IPS-20b (cell line): ENCODE measurements around the gene SAMD4A.

Source experiments
- H3K27ac ChIP-seq: one replicate; pipeline ENCODE4 v1.5.1; 2013; ENCODE audit warnings: low read length
- H3K27me3 ChIP-seq: 2 replicates; pipeline ENCODE4 v1.6.1; 2013; ENCODE audit warnings: mild to moderate bottlenecking, low read length, inconsistent platforms; ENCODE audit not compliant: insufficient read depth
- H3K36me3 ChIP-seq: 2 replicates; pipeline ENCODE4 v1.6.1; 2013; ENCODE audit warnings: low read depth, mild to moderate bottlenecking, inconsistent platforms, low read length, moderate library complexity; ENCODE audit not compliant: insufficient read depth
- H3K4me1 ChIP-seq: 2 replicates; pipeline ENCODE4 v1.6.1; 2013; ENCODE audit warnings: mild to moderate bottlenecking, control low read depth, inconsistent platforms, low read length, moderate library complexity; ENCODE audit not compliant: insufficient read depth
- H3K4me3 ChIP-seq: 2 replicates; pipeline ENCODE4 v1.5.1; 2013; ENCODE audit warnings: mild to moderate bottlenecking, low read length, inconsistent platforms
- H3K9ac ChIP-seq: 2 replicates; pipeline ENCODE4 v1.6.1; 2013; ENCODE audit warnings: low read depth, mild to moderate bottlenecking, inconsistent platforms, low read length, moderate library complexity
- H3K9me3 ChIP-seq: 2 replicates; pipeline ENCODE4 v1.6.1; 2013; ENCODE audit warnings: mild to moderate bottlenecking, low read depth, low read length, inconsistent platforms; ENCODE audit not compliant: insufficient read depth

Gene SAMD4A

GRCh38 chr14:54786838-54787237, 219.9 kb downstream of the SAMD4A start:
- Histone ChIP-seq H3K9ac (no peak overlapping the region), H3K4me1 (no peaks in the 10 kb centered on the region), H3K27me3 (no peaks in the 10 kb centered on the region), H3K36me3 (no peaks in the 10 kb centered on the region), H3K9me3 (no peaks in the 10 kb centered on the region), H3K27ac (no peak overlapping the region), H3K4me3 (no peak overlapping the region)

DNA sequence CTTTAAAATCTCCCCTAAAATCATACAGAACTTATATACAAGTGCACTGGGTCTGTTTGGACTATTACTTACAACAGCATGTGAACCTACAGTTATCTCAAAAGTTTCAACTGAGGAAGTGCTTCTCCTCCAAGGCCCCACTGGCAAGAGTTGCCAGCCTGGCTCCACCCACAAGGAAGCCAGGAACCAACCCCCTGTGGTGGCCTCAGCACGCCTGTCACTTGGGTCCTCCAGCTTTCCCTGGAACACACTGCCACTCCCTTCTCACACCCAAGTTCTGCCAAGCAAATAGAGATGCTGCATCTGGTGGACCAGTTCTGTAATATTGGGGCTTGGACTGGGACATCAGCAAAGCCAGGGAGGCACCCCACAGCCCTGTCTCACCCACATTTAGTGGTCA, 220.3 kb downstream of the SAMD4A start:
- Histone ChIP-seq H3K27me3 (no peaks in the 10 kb centered on the region), H3K27ac (no peak overlapping the region), H3K4me1 (no peaks in the 10 kb centered on the region; the same call in 1 of the 2 replicates), H3K36me3 (no peaks in the 10 kb centered on the region), H3K9me3 (no peaks in the 10 kb centered on the region), H3K4me3 (no peak overlapping the region), H3K9ac (no peak overlapping the region)

- Histone ChIP-seq H3K9ac (no peak overlapping the region), H3K9me3 (no peaks in the 10 kb centered on the region), H3K27ac (no peak overlapping the region), H3K4me1 (no peaks in the 10 kb centered on the region; the same call in 1 of the 2 replicates), H3K27me3 (no peaks in the 10 kb centered on the region), H3K4me3 (no peak overlapping the region), H3K36me3 (no peaks in the 10 kb centered on the region)
These were observed 221.8 kb downstream of the SAMD4A start for GRCh38 chr14:54788701-54789100.

DNA sequence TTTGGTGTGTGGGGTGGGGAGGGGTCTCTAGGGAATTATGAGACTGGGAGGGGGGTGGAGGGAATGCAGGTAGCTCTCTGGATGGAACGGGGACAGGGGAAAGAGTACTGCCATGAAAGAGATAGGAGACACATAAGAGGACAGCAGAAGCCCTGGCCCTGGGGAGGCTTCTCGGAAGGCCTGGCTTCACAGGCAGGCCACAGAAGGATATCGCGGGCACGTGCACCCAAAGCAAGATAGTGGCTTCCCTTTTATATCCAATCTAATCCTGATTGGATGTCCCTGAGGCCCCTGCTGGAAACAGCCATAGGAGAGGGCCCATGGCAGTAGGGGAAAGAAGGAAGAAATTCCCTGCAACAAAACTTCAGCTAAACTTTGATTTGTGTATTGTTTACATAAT, 222.2 kb downstream of the SAMD4A start:
- no peaks in the 10 kb centered on the region for H3K27me3 ChIP-seq
- no peak overlapping the region for H3K9ac ChIP-seq
- H3K4me3 ChIP-seq: no peak overlapping the region
- no peaks in the 10 kb centered on the region for H3K36me3 ChIP-seq
- no peaks in the 10 kb centered on the region; the same call in 1 of the 2 replicates for H3K4me1 ChIP-seq
- no peak overlapping the region for H3K27ac ChIP-seq
- H3K9me3 ChIP-seq: no peaks in the 10 kb centered on the region

GRCh38 chr14:54789781-54790480, 223.0 kb downstream of the SAMD4A start:
- no peak overlapping the region for H3K4me3 ChIP-seq
- H3K27ac ChIP-seq: no peak overlapping the region
- no peak overlapping the region for H3K9ac ChIP-seq
- no peaks in the 10 kb centered on the region for H3K36me3 ChIP-seq
- no peaks in the 10 kb centered on the region for H3K9me3 ChIP-seq
- H3K27me3 ChIP-seq: no peaks in the 10 kb centered on the region
- H3K4me1 ChIP-seq: no peaks in the 10 kb centered on the region; the same call in 1 of the 2 replicates

GRCh38 chr14:54791001-54791400, 224.1 kb downstream of the SAMD4A start:
- no peaks in the 10 kb centered on the region for H3K36me3 ChIP-seq
- H3K27me3 ChIP-seq: no peaks in the 10 kb centered on the region
- H3K9me3 ChIP-seq: no peaks in the 10 kb centered on the region; the same call in none of the 2 replicates
- H3K9ac ChIP-seq: no peak overlapping the region
- no peaks in the 10 kb centered on the region; the same call in 1 of the 2 replicates for H3K4me1 ChIP-seq
- H3K4me3 ChIP-seq: no peak overlapping the region
- no peak overlapping the region for H3K27ac ChIP-seq

GRCh38 chr14:54792288-54792687, 225.4 kb downstream of the SAMD4A start:
- Histone ChIP-seq H3K9ac (no peak overlapping the region), H3K4me3 (no peak overlapping the region), H3K9me3 (no peaks in the 10 kb centered on the region; the same call in none of the 2 replicates), H3K27ac (no peak overlapping the region), H3K4me1 (no peaks in the 10 kb centered on the region; the same call in 1 of the 2 replicates), H3K27me3 (no peaks in the 10 kb centered on the region), H3K36me3 (no peaks in the 10 kb centered on the region)

GRCh38 chr14:54794159-54794558, 227.2 kb downstream of the SAMD4A start:
- no peak overlapping the region for H3K9ac ChIP-seq
- no peaks in the 10 kb centered on the region for H3K27me3 ChIP-seq
- no peak overlapping the region for H3K27ac ChIP-seq
- no peak overlapping the region for H3K4me3 ChIP-seq
- no peaks in the 10 kb centered on the region for H3K36me3 ChIP-seq
- H3K9me3 ChIP-seq: no peaks in the 10 kb centered on the region; the same call in none of the 2 replicates
- H3K4me1 ChIP-seq: no peaks in the 10 kb centered on the region; the same call in 1 of the 2 replicates

DNA sequence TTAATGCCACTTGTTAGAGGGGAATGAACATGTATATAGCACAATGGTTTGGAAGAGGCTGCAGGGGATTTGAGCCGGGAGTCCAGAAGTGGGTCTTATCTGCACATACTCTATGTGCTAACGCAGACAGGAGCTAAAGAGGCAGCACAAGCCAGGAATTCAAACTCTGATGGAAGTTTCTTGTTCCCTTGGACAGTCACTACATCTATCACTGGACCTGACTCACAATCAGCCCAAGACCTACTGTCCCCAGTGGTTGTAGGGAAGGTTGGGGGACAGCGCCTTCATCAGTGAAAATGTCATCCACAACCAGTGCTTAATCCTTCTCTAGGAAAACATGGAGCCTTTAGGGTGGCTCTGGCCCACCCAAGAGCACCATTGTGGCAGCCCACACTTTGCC, 227.9 kb downstream of the SAMD4A start:
- Histone ChIP-seq H3K27ac (no peak overlapping the region), H3K4me1 (no peaks in the 10 kb centered on the region; the same call in 1 of the 2 replicates), H3K36me3 (no peaks in the 10 kb centered on the region), H3K9ac (no peak overlapping the region), H3K4me3 (no peak overlapping the region), H3K27me3 (no peaks in the 10 kb centered on the region), H3K9me3 (no peaks in the 10 kb centered on the region; the same call in none of the 2 replicates)

DNA sequence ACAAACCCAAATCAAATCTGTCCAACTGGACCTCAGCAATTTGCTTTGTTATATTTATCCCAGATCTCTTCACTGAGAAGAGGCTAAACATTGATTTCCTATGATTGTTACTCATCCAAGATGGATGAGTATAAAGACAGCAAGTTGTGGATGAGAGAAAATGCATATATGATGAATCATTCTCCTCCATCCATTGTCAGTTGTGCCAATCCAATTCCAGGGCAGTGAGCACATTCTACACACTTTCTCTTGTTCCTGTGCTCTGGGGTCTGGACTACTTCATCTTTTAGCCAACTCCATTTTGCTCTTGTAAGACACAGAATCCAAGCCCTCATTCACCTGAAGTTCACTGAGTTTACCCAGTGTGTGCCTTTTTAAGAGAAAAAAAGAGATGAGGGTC, 230.0 kb downstream of the SAMD4A start:
- H3K4me1 ChIP-seq: no peaks in the 10 kb centered on the region; the same call in 1 of the 2 replicates
- H3K9ac ChIP-seq: no peak overlapping the region
- no peak overlapping the region for H3K27ac ChIP-seq
- no peaks in the 10 kb centered on the region for H3K27me3 ChIP-seq
- H3K36me3 ChIP-seq: no peaks in the 10 kb centered on the region
- no peaks in the 10 kb centered on the region; the same call in none of the 2 replicates for H3K9me3 ChIP-seq
- H3K4me3 ChIP-seq: no peak overlapping the region

- H3K27ac ChIP-seq: no peak overlapping the region
- H3K4me1 ChIP-seq: no peaks in the 10 kb centered on the region; the same call in 1 of the 2 replicates
- no peak overlapping the region for H3K9ac ChIP-seq
- H3K9me3 ChIP-seq: no peaks in the 10 kb centered on the region; the same call in none of the 2 replicates
- H3K36me3 ChIP-seq: no peaks in the 10 kb centered on the region
- no peaks in the 10 kb centered on the region; the same call in 1 of the 2 replicates for H3K27me3 ChIP-seq
- no peak overlapping the region for H3K4me3 ChIP-seq
These were observed 230.6 kb downstream of the SAMD4A start for GRCh38 chr14:54797556-54797955.

- H3K36me3 ChIP-seq: no peaks in the 10 kb centered on the region
- no peaks in the 10 kb centered on the region; the same call in 1 of the 2 replicates for H3K4me1 ChIP-seq
- no peaks in the 10 kb centered on the region; the same call in none of the 2 replicates for H3K9me3 ChIP-seq
- H3K9ac ChIP-seq: no peak overlapping the region
- H3K27ac ChIP-seq: no peak overlapping the region
- no peak overlapping the region for H3K4me3 ChIP-seq
- H3K27me3 ChIP-seq: peaks cover 1% of the 10 kb centered on the region; the same call in 1 of the 2 replicates
These were observed 231.1 kb downstream of the SAMD4A start for GRCh38 chr14:54797986-54798385.
